Astrocyte (in vitro differentiated cells and primary cell): ENCODE results near the gene DCLK1.

Source experiments
- EZH2 ChIP-seq: IDR thresholded peaks from 2 replicates; pipeline ENCODE4 v1.6.1; 2012; ENCODE audit warnings: mild to moderate bottlenecking, low read length, inconsistent platforms; ENCODE audit not compliant: insufficient read depth
- TF ChIP-seq, protein P1 (sequence below): IDR thresholded peaks from 2 replicates; pipeline ENCODE4 v1.5.1; 2011; ENCODE audit warnings: low read depth, mild to moderate bottlenecking, inconsistent platforms, low read length, moderate library complexity; ENCODE audit not compliant: insufficient read depth

DNA sequence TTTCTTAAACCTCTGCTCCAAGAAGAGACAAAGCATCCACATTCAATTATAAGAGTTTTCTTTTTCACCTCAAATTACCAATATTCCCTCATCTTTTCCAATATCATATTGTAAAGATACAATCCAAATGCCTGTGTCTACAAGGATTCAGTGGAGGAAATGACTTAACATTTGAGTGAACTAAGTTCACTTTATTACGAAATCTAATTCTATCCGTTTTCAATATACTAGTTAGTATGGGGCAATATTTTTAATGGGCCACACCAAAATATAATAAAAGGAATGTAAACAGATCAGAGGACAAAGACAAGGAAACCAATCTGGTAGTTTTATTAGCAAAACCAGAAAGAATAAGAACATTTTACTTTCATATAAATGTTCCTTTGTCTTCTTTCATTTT, 136.0 kb downstream of the DCLK1 start:
- TF ChIP-seq EZH2 = no peak
- TF ChIP-seq, protein P1, sequence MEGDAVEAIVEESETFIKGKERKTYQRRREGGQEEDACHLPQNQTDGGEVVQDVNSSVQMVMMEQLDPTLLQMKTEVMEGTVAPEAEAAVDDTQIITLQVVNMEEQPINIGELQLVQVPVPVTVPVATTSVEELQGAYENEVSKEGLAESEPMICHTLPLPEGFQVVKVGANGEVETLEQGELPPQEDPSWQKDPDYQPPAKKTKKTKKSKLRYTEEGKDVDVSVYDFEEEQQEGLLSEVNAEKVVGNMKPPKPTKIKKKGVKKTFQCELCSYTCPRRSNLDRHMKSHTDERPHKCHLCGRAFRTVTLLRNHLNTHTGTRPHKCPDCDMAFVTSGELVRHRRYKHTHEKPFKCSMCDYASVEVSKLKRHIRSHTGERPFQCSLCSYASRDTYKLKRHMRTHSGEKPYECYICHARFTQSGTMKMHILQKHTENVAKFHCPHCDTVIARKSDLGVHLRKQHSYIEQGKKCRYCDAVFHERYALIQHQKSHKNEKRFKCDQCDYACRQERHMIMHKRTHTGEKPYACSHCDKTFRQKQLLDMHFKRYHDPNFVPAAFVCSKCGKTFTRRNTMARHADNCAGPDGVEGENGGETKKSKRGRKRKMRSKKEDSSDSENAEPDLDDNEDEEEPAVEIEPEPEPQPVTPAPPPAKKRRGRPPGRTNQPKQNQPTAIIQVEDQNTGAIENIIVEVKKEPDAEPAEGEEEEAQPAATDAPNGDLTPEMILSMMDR = no peak
